ENCODE data around the gene DNAJB2. TPM values are rescaled to one million over a fixed set of nuclear protein-coding genes. Genes with fewer than 3 reads are reported as not detected.
A peak's percentile ranks its signal among the peaks of the same experiment; 100 is the strongest.

DNAJB2 gene
- total RNA-seq, 6 experiments from 2014 or later, result 39.7 to 45.4 (median 41.5) TPM

DNA sequence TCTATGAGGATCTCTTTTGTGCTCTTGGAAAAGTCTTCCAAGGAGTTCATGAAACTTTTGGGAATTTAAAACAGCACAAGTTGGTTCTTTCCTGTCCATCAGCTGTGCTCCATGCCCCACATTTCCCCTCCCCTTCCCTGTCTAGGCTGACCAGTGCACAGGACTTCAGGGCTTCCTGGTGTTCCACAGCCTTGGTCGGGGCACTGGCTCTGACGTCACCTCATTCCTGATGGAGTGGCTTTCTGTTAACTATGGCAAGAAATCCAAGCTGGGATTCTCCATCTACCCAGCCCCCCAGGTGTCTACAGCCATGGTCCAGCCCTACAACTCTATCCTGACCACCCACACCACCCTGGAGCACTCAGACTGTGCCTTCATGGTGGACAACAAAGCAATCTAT lies 8.1 kb upstream of the DNAJB2 start:
- H3K9me3 Mint-ChIP-seq, result no peaks in the 10 kb centered on the region
- no peaks in the 10 kb centered on the region for H3K36me3 Mint-ChIP-seq (ENCODE audit: low read depth)
- no peak for DNase-seq
- no peak overlapping the region for H3K4me3 Mint-ChIP-seq
- H3K27me3 Mint-ChIP-seq (ENCODE audit: insufficient read depth), result peaks cover 9% of the 10 kb centered on the region
- no peak overlapping the region for H3K27ac Mint-ChIP-seq
- peaks cover 31% of the 10 kb centered on the region for H3K4me1 Mint-ChIP-seq (ENCODE audit: low read depth)
- TF ChIP-seq, protein P1, sequence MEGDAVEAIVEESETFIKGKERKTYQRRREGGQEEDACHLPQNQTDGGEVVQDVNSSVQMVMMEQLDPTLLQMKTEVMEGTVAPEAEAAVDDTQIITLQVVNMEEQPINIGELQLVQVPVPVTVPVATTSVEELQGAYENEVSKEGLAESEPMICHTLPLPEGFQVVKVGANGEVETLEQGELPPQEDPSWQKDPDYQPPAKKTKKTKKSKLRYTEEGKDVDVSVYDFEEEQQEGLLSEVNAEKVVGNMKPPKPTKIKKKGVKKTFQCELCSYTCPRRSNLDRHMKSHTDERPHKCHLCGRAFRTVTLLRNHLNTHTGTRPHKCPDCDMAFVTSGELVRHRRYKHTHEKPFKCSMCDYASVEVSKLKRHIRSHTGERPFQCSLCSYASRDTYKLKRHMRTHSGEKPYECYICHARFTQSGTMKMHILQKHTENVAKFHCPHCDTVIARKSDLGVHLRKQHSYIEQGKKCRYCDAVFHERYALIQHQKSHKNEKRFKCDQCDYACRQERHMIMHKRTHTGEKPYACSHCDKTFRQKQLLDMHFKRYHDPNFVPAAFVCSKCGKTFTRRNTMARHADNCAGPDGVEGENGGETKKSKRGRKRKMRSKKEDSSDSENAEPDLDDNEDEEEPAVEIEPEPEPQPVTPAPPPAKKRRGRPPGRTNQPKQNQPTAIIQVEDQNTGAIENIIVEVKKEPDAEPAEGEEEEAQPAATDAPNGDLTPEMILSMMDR (IDR thresholded peaks at IDR 0.05), result no peak

DNA sequence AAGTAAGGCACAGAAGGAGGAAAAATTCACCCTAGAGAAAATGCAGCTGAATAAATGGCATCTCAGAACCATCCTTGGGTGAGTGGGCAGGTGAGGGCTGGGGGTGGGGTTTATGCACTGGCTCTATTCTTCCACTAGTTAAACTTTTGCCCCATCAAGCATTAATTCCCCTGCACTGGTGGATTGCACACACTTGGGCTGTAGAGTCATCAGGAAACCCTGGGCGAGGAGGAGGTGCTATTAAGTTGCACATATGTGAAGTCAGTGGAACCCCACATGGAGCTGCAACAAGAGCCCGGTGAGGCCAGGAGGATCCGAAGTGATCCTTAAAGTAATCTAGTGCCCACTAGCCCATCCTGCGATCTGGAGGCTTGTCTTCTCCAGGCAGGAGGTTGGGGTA lies 6.8 kb upstream of the DNAJB2 start:
- no peaks in the 10 kb centered on the region for H3K9me3 Mint-ChIP-seq
- H3K27ac Mint-ChIP-seq, result no peak overlapping the region
- TF ChIP-seq, protein P1 (IDR thresholded peaks at IDR 0.05), result no peak
- no peaks in the 10 kb centered on the region for H3K36me3 Mint-ChIP-seq (ENCODE audit: low read depth)
- H3K4me1 Mint-ChIP-seq (ENCODE audit: low read depth), result peaks cover 34% of the 10 kb centered on the region
- H3K27me3 Mint-ChIP-seq (ENCODE audit: insufficient read depth), result peaks cover 3% of the 10 kb centered on the region
- DNase-seq, result no peak
- no peak overlapping the region for H3K4me3 Mint-ChIP-seq

DNA sequence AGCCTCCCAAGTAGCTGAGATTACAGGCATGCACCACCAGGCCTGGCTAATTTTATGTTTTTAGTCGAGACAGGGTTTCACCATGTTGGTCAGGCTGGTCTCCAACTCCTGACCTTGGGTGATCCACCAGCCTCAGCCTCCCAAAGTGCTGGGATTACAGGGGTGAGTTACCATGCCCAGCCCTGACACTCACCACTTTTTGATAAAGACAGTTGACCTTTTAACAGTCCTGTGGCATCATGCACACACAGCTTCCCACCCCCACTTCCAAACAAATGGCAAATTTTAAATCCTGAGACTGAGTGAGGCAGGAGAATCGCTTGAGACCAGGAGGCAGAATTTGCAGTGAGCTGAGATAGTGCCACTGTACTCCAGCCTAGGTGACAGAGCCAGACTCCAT lies 6.2 kb upstream of the DNAJB2 start:
- H3K27me3 Mint-ChIP-seq (ENCODE audit: insufficient read depth), result peaks cover 3% of the 10 kb centered on the region
- no peaks in the 10 kb centered on the region for H3K36me3 Mint-ChIP-seq (ENCODE audit: low read depth)
- H3K9me3 Mint-ChIP-seq, result no peaks in the 10 kb centered on the region
- TF ChIP-seq, protein P1 (IDR thresholded peaks at IDR 0.05), result no peak
- peaks cover 40% of the 10 kb centered on the region for H3K4me1 Mint-ChIP-seq (ENCODE audit: low read depth)
- no peak overlapping the region for H3K4me3 Mint-ChIP-seq
- no peak overlapping the region for H3K27ac Mint-ChIP-seq
- peak; percentile 16 for DNase-seq

DNA sequence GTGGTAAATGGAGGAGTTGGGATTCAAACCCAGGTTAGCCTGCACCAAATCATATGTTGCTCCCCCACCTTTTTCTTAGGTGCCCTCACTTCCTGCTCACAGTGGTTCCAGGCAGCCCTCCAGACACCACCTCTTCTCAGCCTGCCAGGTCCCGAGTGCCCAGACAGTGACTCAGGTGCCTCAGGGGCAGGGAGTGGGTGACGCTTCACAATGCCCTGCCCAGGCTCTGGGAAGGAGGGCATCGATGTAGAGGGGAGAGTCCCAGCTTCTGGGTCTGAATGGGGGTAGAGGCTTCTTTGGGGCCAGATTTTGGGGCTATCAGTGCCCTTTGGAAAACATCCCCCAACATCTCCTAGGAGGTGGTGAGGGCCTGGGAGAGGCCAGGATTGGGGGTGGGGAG lies 5.2 kb upstream of the DNAJB2 start:
- peak overlapping the region; percentile 92 for H3K27ac Mint-ChIP-seq
- no peaks in the 10 kb centered on the region for H3K9me3 Mint-ChIP-seq
- no peaks in the 10 kb centered on the region for H3K36me3 Mint-ChIP-seq (ENCODE audit: low read depth)
- peak overlapping the region; percentile 22; the same call in 1 of the 2 replicates for H3K4me3 Mint-ChIP-seq
- H3K4me1 Mint-ChIP-seq (ENCODE audit: low read depth), result peaks cover 50% of the 10 kb centered on the region
- H3K27me3 Mint-ChIP-seq (ENCODE audit: insufficient read depth), result peaks cover 4% of the 10 kb centered on the region
- peak; percentile 51 for DNase-seq
- TF ChIP-seq, protein P1 (IDR thresholded peaks at IDR 0.05), result no peak

DNA sequence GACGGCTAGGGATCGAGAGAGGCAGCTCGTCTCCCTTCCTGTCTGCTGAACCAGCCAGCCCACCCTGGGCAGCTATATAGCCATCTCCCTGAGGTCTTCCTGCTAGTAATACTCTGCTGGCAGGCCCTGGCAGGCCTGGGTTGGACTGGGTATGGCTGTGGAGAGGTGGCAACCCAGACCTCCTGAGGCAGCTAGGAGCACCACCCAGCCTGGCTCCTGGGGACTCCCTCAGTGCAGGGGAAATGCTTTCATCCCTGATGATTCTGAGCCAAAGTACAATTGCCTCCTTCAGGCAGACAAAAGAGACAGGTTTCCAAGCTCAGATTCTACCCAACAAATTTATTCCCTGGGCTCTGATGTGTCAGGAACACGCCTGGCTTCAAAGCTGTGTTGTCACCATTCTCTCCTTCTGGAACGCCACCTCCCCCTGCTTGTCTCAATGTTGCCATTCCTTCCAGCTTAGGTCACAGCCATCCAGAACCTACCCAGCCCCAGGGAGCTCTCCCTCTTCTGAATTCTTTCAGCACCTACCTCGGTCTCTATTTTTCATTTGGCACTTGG lies 4.7 kb upstream of the DNAJB2 start:
- DNase-seq, result peak; percentile 87
- TF ChIP-seq, protein P1 (IDR thresholded peaks at IDR 0.05), result no peak
- H3K27me3 Mint-ChIP-seq (ENCODE audit: insufficient read depth), result peaks cover 4% of the 10 kb centered on the region
- no peaks in the 10 kb centered on the region for H3K36me3 Mint-ChIP-seq (ENCODE audit: low read depth)
- H3K4me3 Mint-ChIP-seq, result peak overlapping the region; percentile 77
- peaks cover 51% of the 10 kb centered on the region for H3K4me1 Mint-ChIP-seq (ENCODE audit: low read depth)
- H3K9me3 Mint-ChIP-seq, result no peaks in the 10 kb centered on the region
- peak overlapping the region; percentile 92 for H3K27ac Mint-ChIP-seq
